ENCODE results near the gene CTDSP2.

CTDSP2 gene, protein sequence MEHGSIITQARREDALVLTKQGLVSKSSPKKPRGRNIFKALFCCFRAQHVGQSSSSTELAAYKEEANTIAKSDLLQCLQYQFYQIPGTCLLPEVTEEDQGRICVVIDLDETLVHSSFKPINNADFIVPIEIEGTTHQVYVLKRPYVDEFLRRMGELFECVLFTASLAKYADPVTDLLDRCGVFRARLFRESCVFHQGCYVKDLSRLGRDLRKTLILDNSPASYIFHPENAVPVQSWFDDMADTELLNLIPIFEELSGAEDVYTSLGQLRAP

GRCh38 chr12:57846577-57847319 lies at the start of gene CTDSP2:
TSS of gene CTDSP2 (minus strand) at chr12:57846729. CDS start at chr12:57846435, 294 bp downstream.
- H3K4me3 ChIP-seq (ENCODE audit: low read depth, low read length) = peak within 1 kb of the TSS; percentile 99
- TF ChIP-seq, protein P1, sequence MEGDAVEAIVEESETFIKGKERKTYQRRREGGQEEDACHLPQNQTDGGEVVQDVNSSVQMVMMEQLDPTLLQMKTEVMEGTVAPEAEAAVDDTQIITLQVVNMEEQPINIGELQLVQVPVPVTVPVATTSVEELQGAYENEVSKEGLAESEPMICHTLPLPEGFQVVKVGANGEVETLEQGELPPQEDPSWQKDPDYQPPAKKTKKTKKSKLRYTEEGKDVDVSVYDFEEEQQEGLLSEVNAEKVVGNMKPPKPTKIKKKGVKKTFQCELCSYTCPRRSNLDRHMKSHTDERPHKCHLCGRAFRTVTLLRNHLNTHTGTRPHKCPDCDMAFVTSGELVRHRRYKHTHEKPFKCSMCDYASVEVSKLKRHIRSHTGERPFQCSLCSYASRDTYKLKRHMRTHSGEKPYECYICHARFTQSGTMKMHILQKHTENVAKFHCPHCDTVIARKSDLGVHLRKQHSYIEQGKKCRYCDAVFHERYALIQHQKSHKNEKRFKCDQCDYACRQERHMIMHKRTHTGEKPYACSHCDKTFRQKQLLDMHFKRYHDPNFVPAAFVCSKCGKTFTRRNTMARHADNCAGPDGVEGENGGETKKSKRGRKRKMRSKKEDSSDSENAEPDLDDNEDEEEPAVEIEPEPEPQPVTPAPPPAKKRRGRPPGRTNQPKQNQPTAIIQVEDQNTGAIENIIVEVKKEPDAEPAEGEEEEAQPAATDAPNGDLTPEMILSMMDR (IDR thresholded peaks at IDR 0.05; ENCODE audit: low read depth, low read length) = no peak

DNA sequence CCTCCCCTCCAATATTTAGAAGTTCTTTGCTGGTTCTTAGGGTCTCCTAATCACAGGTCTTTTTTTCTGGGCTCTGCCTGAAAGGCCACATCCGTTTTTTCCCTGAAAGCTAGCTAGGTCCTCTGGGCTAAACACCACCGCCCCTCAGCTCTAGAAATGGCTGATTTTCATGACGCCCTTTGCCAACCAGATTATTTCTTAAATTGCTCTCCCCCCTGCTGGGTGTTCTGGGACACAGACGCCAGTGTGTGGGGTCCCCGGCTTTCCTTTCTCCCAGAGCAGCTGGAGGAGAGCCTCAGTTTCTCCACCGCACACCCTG lies 49.5 kb upstream of the CTDSP2 start:
- H3K4me3 ChIP-seq (ENCODE audit: low read depth, low read length) = peak overlapping the region; percentile 53

GRCh38 chr12:57895389-57896114 lies 49.0 kb upstream of the CTDSP2 start:
- peak overlapping the region; percentile 53 for H3K4me3 ChIP-seq (ENCODE audit: low read depth, low read length)
- TF ChIP-seq, protein P1 (IDR thresholded peaks at IDR 0.05; ENCODE audit: low read depth, low read length) = no peak

More for the DNA sequence above, 49.5 kb upstream of the CTDSP2 start:
- TF ChIP-seq, protein P1 (IDR thresholded peaks at IDR 0.05; ENCODE audit: low read depth, low read length) = no peak

DNA sequence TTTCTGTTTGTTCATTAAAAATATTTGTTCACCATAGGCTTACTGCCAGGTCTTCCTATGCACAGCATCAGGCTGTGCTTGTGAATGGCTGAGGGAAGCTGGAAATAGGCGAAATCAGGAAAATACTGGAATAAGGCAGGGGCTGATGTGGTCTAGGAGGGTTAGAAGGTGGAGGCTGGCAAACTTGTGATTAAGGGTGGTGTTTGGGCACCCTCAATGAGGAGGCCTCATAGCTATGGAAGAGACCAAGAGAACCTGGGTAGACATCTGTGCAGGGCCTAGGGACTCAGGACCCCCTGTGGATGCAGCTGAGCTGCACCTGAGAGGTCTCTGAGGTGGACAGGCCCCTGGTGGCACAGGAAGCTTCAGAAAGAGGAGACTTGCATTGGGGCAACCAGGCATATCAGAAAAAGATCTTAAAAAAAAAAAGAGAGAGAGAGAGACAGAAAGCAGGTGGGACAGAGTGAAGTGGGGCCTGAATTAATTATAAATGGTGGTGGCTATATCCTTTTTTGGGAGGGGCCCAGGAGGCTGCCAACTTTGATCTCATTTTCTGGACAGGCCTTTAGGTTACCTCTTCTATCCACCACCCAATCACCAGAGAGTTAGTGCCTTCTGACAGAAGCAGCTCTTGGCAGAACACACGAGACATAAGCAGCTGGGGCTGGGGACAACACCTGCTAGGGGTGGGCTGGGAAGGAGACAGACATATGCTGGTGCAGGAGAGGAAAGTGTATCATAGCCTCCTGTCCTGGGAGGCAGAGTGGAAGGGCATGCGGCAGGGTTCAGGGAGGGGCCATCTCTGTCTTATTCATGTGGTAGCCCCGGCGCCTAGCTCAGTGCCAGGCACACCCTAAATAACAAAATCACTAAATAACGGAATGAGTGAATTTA lies 48.1 kb upstream of the CTDSP2 start:
- TF ChIP-seq, protein P1 (IDR thresholded peaks at IDR 0.05; ENCODE audit: low read depth, low read length) = no peak

GRCh38 chr12:57893431-57894353 lies 47.2 kb upstream of the CTDSP2 start:
- TF ChIP-seq, protein P1 (IDR thresholded peaks at IDR 0.05; ENCODE audit: low read depth, low read length) = no peak
- H3K4me3 ChIP-seq (ENCODE audit: low read depth, low read length) = peak overlapping the region; percentile 17

More for the DNA sequence above, 48.1 kb upstream of the CTDSP2 start:
- peak overlapping the region; percentile 17 for H3K4me3 ChIP-seq (ENCODE audit: low read depth, low read length)
